Measurements from ENCODE around the gene PRR22.

Gene PRR22

DNA sequence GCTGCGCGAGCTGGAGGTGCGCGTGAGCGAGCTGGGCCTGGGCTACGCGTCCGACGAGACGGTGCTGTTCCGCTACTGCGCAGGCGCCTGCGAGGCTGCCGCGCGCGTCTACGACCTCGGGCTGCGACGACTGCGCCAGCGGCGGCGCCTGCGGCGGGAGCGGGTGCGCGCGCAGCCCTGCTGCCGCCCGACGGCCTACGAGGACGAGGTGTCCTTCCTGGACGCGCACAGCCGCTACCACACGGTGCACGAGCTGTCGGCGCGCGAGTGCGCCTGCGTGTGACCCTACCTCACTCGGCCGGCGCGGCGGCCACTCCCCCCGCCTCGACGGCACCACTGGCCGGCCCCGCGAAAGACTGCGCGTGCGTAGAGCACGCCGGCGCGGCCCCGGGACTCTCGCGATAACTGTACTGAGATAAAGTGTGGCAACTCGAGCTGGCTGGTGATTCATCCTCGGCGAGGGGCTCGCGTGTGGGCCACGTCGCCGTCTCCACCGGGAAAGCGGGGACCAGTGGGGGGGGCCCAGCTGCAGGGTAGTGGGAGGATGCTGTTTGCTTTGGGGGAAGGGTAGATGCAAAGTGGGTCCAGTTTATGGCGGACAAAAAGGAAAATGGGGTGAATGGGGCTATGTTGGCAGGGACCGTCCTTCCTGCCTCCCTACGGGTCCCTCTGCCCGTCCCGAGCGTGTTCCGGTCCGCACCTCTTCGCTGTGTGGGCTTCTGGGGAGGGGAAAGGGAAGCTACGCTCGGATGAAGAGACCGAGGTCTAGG, 43.5 kb upstream of the PRR22 start:
- Histone ChIP-seq H3K4me3 (replicated peaks; ENCODE audit: insufficient read depth, low read length) (peak overlapping the region; percentile 56), H3K27ac (replicated peaks) (peak overlapping the region; percentile 55), H3K27me3 (ENCODE audit: insufficient read depth, poor library complexity, severe bottlenecking) (no peaks in the 10 kb centered on the region)
- peak; percentile 98 for TF ChIP-seq POLR2AphosphoS5 (IDR thresholded peaks at IDR 0.05; ENCODE audit: low read depth)
- TF ChIP-seq GABPA (IDR thresholded peaks at IDR 0.05; ENCODE audit: low read depth) = no peak
- TF ChIP-seq, protein P1, sequence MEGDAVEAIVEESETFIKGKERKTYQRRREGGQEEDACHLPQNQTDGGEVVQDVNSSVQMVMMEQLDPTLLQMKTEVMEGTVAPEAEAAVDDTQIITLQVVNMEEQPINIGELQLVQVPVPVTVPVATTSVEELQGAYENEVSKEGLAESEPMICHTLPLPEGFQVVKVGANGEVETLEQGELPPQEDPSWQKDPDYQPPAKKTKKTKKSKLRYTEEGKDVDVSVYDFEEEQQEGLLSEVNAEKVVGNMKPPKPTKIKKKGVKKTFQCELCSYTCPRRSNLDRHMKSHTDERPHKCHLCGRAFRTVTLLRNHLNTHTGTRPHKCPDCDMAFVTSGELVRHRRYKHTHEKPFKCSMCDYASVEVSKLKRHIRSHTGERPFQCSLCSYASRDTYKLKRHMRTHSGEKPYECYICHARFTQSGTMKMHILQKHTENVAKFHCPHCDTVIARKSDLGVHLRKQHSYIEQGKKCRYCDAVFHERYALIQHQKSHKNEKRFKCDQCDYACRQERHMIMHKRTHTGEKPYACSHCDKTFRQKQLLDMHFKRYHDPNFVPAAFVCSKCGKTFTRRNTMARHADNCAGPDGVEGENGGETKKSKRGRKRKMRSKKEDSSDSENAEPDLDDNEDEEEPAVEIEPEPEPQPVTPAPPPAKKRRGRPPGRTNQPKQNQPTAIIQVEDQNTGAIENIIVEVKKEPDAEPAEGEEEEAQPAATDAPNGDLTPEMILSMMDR (IDR thresholded peaks at IDR 0.05; ENCODE audit: insufficient read depth, low read length) = no peak
- TF ChIP-seq SPI1 (IDR thresholded peaks at IDR 0.05; ENCODE audit: borderline replicate concordance, low read depth) = no peak
- peak; percentile 28 for TF ChIP-seq REST (IDR thresholded peaks at IDR 0.05; ENCODE audit: insufficient replicate concordance, low read depth)
- peak; percentile 90 to 91 for DNase-seq (ENCODE audit: low read depth in 1 of 2, low spot score in 1 of 2)

DNA sequence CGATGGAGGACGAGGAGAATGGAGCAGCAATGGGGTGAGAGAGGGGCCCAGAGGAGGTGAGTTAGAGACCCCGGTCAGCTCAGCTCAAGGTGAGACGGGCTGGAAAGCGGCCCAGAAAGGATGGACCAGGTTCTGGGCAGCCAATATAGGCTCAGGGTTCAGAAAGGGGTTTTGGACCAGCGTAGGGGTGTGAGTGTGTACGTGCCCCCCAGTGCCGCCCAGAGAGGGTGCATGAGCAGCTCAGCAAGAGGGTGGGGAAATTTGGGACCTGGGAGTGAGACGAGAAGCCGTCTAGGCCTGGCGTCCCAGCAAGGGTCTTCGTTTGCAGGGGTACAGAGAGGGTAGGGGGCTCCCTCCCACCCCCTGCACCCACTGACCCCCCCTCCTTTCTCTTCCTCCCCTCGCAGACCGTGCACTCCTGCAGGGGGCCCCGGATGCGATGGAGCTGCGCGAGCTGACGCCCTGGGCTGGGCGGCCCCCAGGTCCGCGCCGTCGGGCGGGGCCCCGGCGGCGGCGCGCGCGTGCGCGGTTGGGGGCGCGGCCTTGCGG, 42.9 kb upstream of the PRR22 start:
- H3K27ac ChIP-seq (replicated peaks) = no peak overlapping the region

More for the DNA sequence above, 42.9 kb upstream of the PRR22 start:
- TF ChIP-seq, protein P1 (IDR thresholded peaks at IDR 0.05; ENCODE audit: insufficient read depth, low read length) = no peak
- no peak for TF ChIP-seq REST (IDR thresholded peaks at IDR 0.05; ENCODE audit: insufficient replicate concordance, low read depth)
- TF ChIP-seq POLR2AphosphoS5 (IDR thresholded peaks at IDR 0.05; ENCODE audit: low read depth) = no peak
- no peak for TF ChIP-seq GABPA (IDR thresholded peaks at IDR 0.05; ENCODE audit: low read depth)
- TF ChIP-seq SPI1 (IDR thresholded peaks at IDR 0.05; ENCODE audit: borderline replicate concordance, low read depth) = no peak
- no peaks in the 10 kb centered on the region for H3K27me3 ChIP-seq (ENCODE audit: insufficient read depth, poor library complexity, severe bottlenecking)
- DNase-seq (ENCODE audit: low read depth in 1 of 2, low spot score in 1 of 2) = no peak
- peak overlapping the region; percentile 56 for H3K4me3 ChIP-seq (replicated peaks; ENCODE audit: insufficient read depth, low read length)

All from HL-60 (cell line).